ENCODE results near the gene PIK3R6. TPM values are rescaled to one million over a fixed set of nuclear protein-coding genes. Genes with fewer than 3 reads are reported as not detected.

Gene PIK3R6
- total and polyA plus RNA-seq, 12 donors: 0.17 to 1.7 (median 0.83) TPM

DNA sequence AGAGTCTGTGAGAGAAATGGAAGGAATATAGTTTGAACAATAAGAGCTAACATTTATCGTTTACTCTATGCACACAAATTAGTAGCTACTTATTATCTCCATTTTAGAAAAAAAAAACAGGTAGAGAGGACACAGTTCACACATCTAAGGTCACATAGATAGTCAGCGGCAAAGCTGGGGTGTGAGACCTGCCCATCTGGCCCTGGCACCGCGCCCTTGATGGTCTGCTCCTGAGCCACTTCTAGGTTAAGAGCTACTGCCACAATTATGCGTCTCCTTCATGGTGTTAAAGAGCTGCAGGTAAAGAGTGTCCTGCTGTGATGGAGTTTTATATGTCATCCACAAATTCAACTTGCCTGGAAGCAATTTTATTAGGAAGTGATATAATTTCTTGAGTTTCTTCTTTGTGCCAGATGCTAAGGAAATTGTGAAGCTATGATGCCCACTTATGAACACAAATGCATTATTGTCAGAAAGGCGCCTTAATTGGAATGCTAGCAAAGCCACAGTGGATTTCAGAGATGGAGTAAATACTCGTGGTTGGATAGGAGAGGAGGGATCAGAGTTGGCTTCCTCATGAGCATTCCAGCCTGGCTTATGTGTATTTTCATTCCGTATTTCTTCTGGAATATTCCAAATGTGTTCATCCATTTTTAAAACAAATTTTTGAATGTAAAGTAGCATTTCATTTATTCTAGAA lies 47.0 kb downstream of the PIK3R6 start:
- DNase-seq: peak in 1 of 7 donors; percentile 9
- 76 to 80% (median 77%) methylated on average over 8 of the region's 8 CpGs for WGBS, 4 donors
- no peak overlapping the region for H3K4me3 ChIP-seq
- TF ChIP-seq, protein P1, sequence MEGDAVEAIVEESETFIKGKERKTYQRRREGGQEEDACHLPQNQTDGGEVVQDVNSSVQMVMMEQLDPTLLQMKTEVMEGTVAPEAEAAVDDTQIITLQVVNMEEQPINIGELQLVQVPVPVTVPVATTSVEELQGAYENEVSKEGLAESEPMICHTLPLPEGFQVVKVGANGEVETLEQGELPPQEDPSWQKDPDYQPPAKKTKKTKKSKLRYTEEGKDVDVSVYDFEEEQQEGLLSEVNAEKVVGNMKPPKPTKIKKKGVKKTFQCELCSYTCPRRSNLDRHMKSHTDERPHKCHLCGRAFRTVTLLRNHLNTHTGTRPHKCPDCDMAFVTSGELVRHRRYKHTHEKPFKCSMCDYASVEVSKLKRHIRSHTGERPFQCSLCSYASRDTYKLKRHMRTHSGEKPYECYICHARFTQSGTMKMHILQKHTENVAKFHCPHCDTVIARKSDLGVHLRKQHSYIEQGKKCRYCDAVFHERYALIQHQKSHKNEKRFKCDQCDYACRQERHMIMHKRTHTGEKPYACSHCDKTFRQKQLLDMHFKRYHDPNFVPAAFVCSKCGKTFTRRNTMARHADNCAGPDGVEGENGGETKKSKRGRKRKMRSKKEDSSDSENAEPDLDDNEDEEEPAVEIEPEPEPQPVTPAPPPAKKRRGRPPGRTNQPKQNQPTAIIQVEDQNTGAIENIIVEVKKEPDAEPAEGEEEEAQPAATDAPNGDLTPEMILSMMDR (IDR thresholded peaks at IDR 0.05): no peak
- TF ChIP-seq POLR2A (IDR thresholded peaks at IDR 0.05): no peak
- H3K27me3 ChIP-seq: no peaks in the 10 kb centered on the region
- H3K4me1 ChIP-seq (replicated peaks in 1 of 2): no peaks in the 10 kb centered on the region
- intact Hi-C loops (cut with DNase I): no loop called here
- H3K36me3 ChIP-seq (replicated peaks in 1 of 2): no peaks in the 10 kb centered on the region
- no peak overlapping the region for H3K27ac ChIP-seq
- no peaks in the 10 kb centered on the region for H3K9me3 ChIP-seq (replicated peaks in 1 of 3)

DNA sequence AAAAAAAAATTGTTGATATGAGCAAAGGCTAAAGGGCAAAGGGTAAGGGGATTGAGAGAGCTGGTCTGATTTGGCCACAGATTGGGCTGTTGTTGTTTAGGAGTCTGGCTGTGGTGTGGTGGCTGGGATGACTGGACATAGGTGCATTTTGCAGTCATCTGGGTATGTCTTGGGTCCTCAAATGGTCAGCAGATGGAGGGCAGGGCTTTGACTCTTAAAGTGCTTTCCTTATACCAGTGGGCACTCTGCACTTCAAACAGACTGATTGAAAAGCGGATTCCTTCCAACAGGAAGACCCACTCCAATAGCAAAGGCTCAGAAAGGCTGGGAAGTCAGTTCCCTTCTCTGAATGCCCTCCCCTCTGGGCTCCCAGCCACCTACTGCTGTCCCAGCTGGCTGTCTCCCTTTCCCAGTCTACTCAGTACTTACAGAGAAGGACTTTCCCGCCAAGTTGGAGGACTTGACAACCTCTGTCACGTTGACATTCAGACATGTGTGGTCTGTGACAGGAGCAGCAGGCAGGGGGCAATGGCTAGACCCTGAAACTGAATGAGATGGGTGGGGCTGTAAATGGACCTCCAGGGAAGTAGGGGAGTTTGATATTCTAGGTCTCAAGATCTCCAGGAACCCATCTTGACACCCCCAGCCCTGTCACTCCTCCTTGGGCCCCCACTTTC lies 48.7 kb downstream of the PIK3R6 start:
- no peaks in the 10 kb centered on the region for H3K9me3 ChIP-seq (replicated peaks in 1 of 3)
- no peak overlapping the region for H3K27ac ChIP-seq
- H3K4me3 ChIP-seq: no peak overlapping the region
- no peak for TF ChIP-seq POLR2A (IDR thresholded peaks at IDR 0.05)
- TF ChIP-seq, protein P1 (IDR thresholded peaks at IDR 0.05): no peak
- WGBS, 4 donors: 49 to 64% (median 56%) methylated on average over 3 of the region's 3 CpGs
- no peaks in the 10 kb centered on the region for H3K36me3 ChIP-seq (replicated peaks in 1 of 2)
- no peaks in the 10 kb centered on the region for H3K27me3 ChIP-seq
- peak in 1 of 7 donors; percentile 24 for DNase-seq
- no peaks in the 10 kb centered on the region for H3K4me1 ChIP-seq (replicated peaks in 1 of 2)
- intact Hi-C loops (cut with DNase I): no loop called here

DNA sequence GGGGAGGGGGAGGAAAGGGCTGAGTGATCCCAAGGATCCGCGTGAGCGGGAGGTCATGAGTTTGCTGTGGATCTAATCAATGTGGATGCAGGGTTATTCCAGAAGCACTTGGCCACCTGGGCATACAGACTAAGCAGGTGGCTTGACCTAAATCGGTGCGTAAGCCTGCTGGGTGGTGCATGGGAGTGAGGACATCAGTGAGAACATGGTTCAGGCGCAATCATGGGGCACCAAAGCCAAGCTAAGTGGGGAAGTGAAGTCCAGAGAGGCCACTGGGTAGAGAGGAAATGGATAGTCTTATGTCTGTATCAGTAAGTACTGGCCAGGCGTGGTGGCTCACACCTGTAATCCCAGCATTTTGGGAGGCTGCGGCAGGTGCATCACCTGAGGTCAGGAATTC lies 49.4 kb downstream of the PIK3R6 start:
- no peaks in the 10 kb centered on the region for H3K27me3 ChIP-seq
- intact Hi-C loops (cut with DNase I): no loop called here

DNA sequence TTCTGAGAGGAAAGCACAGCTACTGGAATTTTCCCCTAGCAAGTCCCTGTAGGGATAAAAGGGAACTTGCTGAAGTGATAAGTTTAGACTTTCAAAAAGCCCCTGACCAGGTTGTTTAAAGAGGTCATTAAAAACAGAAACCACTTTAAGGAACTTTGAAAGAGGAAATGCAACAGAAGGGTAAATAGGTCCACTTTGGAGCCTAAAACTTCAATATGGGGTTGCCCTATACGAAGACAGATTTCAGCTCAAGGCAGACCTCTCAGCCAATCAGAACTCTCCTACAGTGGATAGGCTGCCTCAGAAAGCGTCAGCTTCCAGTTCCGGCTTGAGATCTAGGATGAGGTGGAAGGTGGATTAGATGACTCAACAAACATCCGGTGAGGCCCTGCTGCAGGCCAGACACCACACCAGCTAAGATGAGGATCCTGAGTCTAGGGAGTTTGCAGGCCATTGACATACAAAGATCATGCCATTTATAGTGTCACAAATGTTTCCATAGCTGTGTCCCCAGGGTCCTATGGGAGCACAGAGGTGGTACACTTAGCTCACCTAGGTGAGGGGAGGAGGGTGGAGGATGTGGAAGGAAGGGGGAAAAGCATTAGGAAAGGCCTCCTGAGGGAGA lies 60.4 kb downstream of the PIK3R6 start:
- Histone ChIP-seq H3K4me3 (no peak overlapping the region), H3K27me3 (no peaks in the 10 kb centered on the region), H3K27ac (peak overlapping the region in 2 of 5 donors; percentile 5 to 44), H3K36me3 (replicated peaks in 1 of 2) (no peaks in the 10 kb centered on the region), H3K4me1 (replicated peaks in 1 of 2) (no peaks in the 10 kb centered on the region), H3K9me3 (replicated peaks in 1 of 3) (no peaks in the 10 kb centered on the region)
- intact Hi-C loops (cut with DNase I): no loop called here
- TF ChIP-seq, protein P1 (IDR thresholded peaks at IDR 0.05): no peak
- no peak for TF ChIP-seq POLR2A (IDR thresholded peaks at IDR 0.05)
- peak in 1 of 7 donors; percentile 55 for DNase-seq
- WGBS, 4 donors: 64 to 90% (median 73%) methylated on average over 4 of the region's 4 CpGs

More for the DNA sequence above, 49.4 kb downstream of the PIK3R6 start:
- no peak for TF ChIP-seq POLR2A (IDR thresholded peaks at IDR 0.05)
- TF ChIP-seq, protein P1 (IDR thresholded peaks at IDR 0.05): no peak
- 78 to 89% (median 82%) methylated on average over 7 to 8 of the region's 8 CpGs for WGBS, 4 donors
- H3K4me3 ChIP-seq: no peak overlapping the region
- no peaks in the 10 kb centered on the region for H3K36me3 ChIP-seq (replicated peaks in 1 of 2)
- no peaks in the 10 kb centered on the region for H3K4me1 ChIP-seq (replicated peaks in 1 of 2)
- no peaks in the 10 kb centered on the region for H3K9me3 ChIP-seq (replicated peaks in 1 of 3)
- H3K27ac ChIP-seq: no peak overlapping the region
- DNase-seq: peak in 1 of 7 donors; percentile 2
